H1 (cell line): Measurements from ENCODE around the gene ACKR3. TPM values are rescaled to one million over a fixed set of nuclear protein-coding genes. Genes with fewer than 3 reads are reported as not detected.

Experiments
- CTCF ChIA-PET: fragments of 300-600 bp; sonication (Branson Sonifier 250); formaldehyde crosslinking; loops from one replicate; lab custom pipeline; 2021; ENCODE audit not compliant: partially characterized antibody; lab: Charles Lee
- POLR2A ChIA-PET: fragments of 300-600 bp; sonication (Branson Sonifier 250); formaldehyde crosslinking; loops from one replicate; lab custom pipeline; 2021; ENCODE audit warnings: inconsistent platforms; ENCODE audit not compliant: partially characterized antibody; lab: Charles Lee
- DNase-seq, 2 experiments: peaks; one replicate each; pipeline versions ENCODE4 v3.0.0 to v3.0.0-alpha.2; 2010 to 2022; ENCODE audit warnings: low spot score in 2 of 2, low read depth in 1 of 2, mixed read lengths in 1 of 2
- FAIRE-seq: peaks from 2 replicates; lab custom pipeline; 2011; peaks lifted over from hg19 to GRCh38; lab: Jason Lieb, UNC
- H2AFZ ChIP-seq: 2 replicates; pipeline ENCODE4 v1.8.1; 2012; ENCODE audit warnings: low read length, inconsistent platforms
- H2AK5ac ChIP-seq: 2 replicates; pipeline ENCODE4 v1.6.1; 2013; ENCODE audit warnings: low read depth, low read length
- H2BK120ac ChIP-seq: replicated peaks from 2 replicates; pipeline ENCODE3; 2013; ENCODE audit warnings: low read depth, low read length, inconsistent platforms
- H2BK12ac ChIP-seq: 2 replicates; pipeline ENCODE4 v1.6.1; 2013; ENCODE audit warnings: low read depth, low read length
- H2BK15ac ChIP-seq: 2 replicates; pipeline ENCODE4 v1.6.1; 2013; ENCODE audit warnings: low read length
- H2BK20ac ChIP-seq: 2 replicates; pipeline ENCODE4 v1.6.1; 2013; ENCODE audit warnings: low read length
- H2BK5ac ChIP-seq: 2 replicates; pipeline ENCODE4 v1.6.1; 2013; ENCODE audit warnings: low read depth, low read length
- H3K14ac ChIP-seq: 2 replicates; pipeline ENCODE4 v1.6.1; 2013; ENCODE audit warnings: inconsistent platforms; ENCODE audit not compliant: insufficient read length
- H3K18ac ChIP-seq: 2 replicates; pipeline ENCODE4 v1.6.1; 2013; ENCODE audit warnings: low read length; ENCODE audit errors: extremely low read depth
- H3K23ac ChIP-seq: 2 replicates; pipeline ENCODE4 v1.6.1; 2013; ENCODE audit warnings: inconsistent platforms; ENCODE audit not compliant: insufficient read length
- H3K23me2 ChIP-seq: 2 replicates; pipeline ENCODE4 v1.6.1; 2013; ENCODE audit warnings: low read depth, low read length
- H3K27ac ChIP-seq: 2 replicates; pipeline ENCODE4 v1.6.1; 2011; ENCODE audit warnings: low read depth, low read length, inconsistent platforms
- H3K27me3 ChIP-seq, 4 experiments: replicated peaks in 1 of 4; 1 replicate in 1 of 4; 2 replicates in 3 of 4; pipeline versions ENCODE4 v1.6.1 to v1.8.1; 2011 to 2013; ENCODE audit warnings: low read length in 3 of 4, mild to moderate bottlenecking in 3 of 4, inconsistent platforms in 2 of 4, mixed read lengths in 2 of 4, moderate library complexity in 1 of 4; ENCODE audit not compliant: control insufficient read depth in 3 of 4, insufficient read depth in 3 of 4; ENCODE audit errors: extremely low read depth in 1 of 4
- H3K36me3 ChIP-seq, 4 experiments: 2 replicates each; pipeline versions ENCODE4 v1.6.1 to v1.8.1; 2011 to 2013; ENCODE audit warnings: mild to moderate bottlenecking in 4 of 4, low read length in 3 of 4, moderate library complexity in 2 of 4, control low read depth in 1 of 4, inconsistent platforms in 1 of 4; ENCODE audit not compliant: insufficient read depth in 4 of 4, control insufficient read depth in 2 of 4
- H3K4ac ChIP-seq: replicated peaks from 2 replicates; pipeline ENCODE3; 2013; ENCODE audit warnings: low read length, low read depth, mixed read lengths, inconsistent platforms; ENCODE audit not compliant: insufficient read length
- H3K4me1 ChIP-seq, 4 experiments: replicated peaks in 1 of 4; 1 replicate in 1 of 4; 2 replicates in 3 of 4; pipeline versions ENCODE4 v1.6.1 to v1.8.1; 2011 to 2013; ENCODE audit warnings: low read length in 3 of 4, inconsistent platforms in 2 of 4, mixed read lengths in 1 of 4; ENCODE audit not compliant: insufficient read depth in 4 of 4, control insufficient read depth in 3 of 4
- H3K4me2 ChIP-seq, 2 experiments: 2 replicates each; pipeline versions ENCODE4 v1.6.1 to v1.8.1; 2011 to 2013; ENCODE audit warnings: low read depth in 2 of 2, low read length in 2 of 2, control low read depth in 1 of 2, inconsistent platforms in 1 of 2, mild to moderate bottlenecking in 1 of 2; ENCODE audit not compliant: insufficient read depth in 1 of 2
- H3K4me3 ChIP-seq, 4 experiments: fragments of 200-600, 300-600 bp in 1 of 4; sonication (generic), shearing (Covaris generic), sonication (Bioruptor Twin) in 1 of 4; 2 replicates each; pipeline versions ENCODE4 v1.5.1 to v1.8.1; 2011 to 2016; ENCODE audit warnings: low read length in 4 of 4, low read depth in 3 of 4, control low read depth in 2 of 4, inconsistent platforms in 2 of 4, mild to moderate bottlenecking in 2 of 4, mixed read lengths in 1 of 4, moderate library complexity in 1 of 4; ENCODE audit not compliant: insufficient read depth in 2 of 4; ENCODE audit errors: extremely low read depth in 1 of 4
- H3K56ac ChIP-seq: replicated peaks from 2 replicates; pipeline ENCODE3; 2013; ENCODE audit warnings: low read depth, mild to moderate bottlenecking, mixed read lengths, low read length, inconsistent platforms; ENCODE audit not compliant: insufficient read length
- H3K79me1 ChIP-seq: 2 replicates; pipeline ENCODE4 v1.6.1; 2013; ENCODE audit warnings: low read depth, low read length, control low read depth
- H3K79me2 ChIP-seq, 2 experiments: 2 replicates each; pipeline versions ENCODE4 v1.6.1 to v1.8.1; 2012 to 2013; ENCODE audit warnings: low read length in 2 of 2, mild to moderate bottlenecking in 2 of 2, inconsistent platforms in 1 of 2; ENCODE audit not compliant: insufficient read depth in 2 of 2, control insufficient read depth in 1 of 2
- H3K9ac ChIP-seq, 4 experiments: replicated peaks in 1 of 4; 1 replicate in 1 of 4; 2 replicates in 3 of 4; pipeline versions ENCODE4 v1.6.1 to v1.8.1; 2011 to 2013; ENCODE audit warnings: low read depth in 3 of 4, low read length in 3 of 4, control low read depth in 2 of 4, mild to moderate bottlenecking in 2 of 4, moderate library complexity in 2 of 4, inconsistent platforms in 1 of 4; ENCODE audit errors: extremely low read depth in 1 of 4
- H3K9me3 ChIP-seq, 2 experiments: 2 replicates each; pipeline versions ENCODE4 v1.6.1 to v1.8.1; 2012 to 2013; ENCODE audit warnings: mild to moderate bottlenecking in 2 of 2, moderate library complexity in 2 of 2, control low read depth in 1 of 2, inconsistent platforms in 1 of 2, low read depth in 1 of 2, low read length in 1 of 2, mixed read lengths in 1 of 2; ENCODE audit not compliant: insufficient read depth in 2 of 2
- H4K20me1 ChIP-seq, 2 experiments: replicated peaks in 1 of 2; 2 replicates each; pipeline versions ENCODE3 to v1.8.1; 2011 to 2013; ENCODE audit warnings: inconsistent platforms in 2 of 2, low read length in 2 of 2, mild to moderate bottlenecking in 1 of 2; ENCODE audit not compliant: insufficient read depth in 2 of 2, control insufficient read depth in 1 of 2
- H4K5ac ChIP-seq: 2 replicates; pipeline ENCODE4 v1.6.1; 2013; ENCODE audit warnings: low read length, low read depth, mixed read lengths, inconsistent platforms; ENCODE audit not compliant: insufficient read length
- H4K8ac ChIP-seq: 2 replicates; pipeline ENCODE4 v1.8.0; 2013; ENCODE audit warnings: mild to moderate bottlenecking, moderate library complexity, low read length, inconsistent platforms; ENCODE audit not compliant: insufficient read depth; ENCODE audit errors: extremely low read depth
- H4K91ac ChIP-seq: replicated peaks from 2 replicates; pipeline ENCODE3; 2013; ENCODE audit warnings: low read length, mixed read lengths, inconsistent platforms; ENCODE audit not compliant: insufficient read length
- CTBP2 ChIP-seq: IDR thresholded peaks from 2 replicates; pipeline ENCODE4 v1.7.0; 2011; ENCODE audit warnings: borderline replicate concordance, mild to moderate bottlenecking, moderate library complexity, mixed read lengths, low read length; ENCODE audit not compliant: insufficient read depth, insufficient read length
- EP300 ChIP-seq, 2 experiments: IDR thresholded peaks; 1 replicate in 1 of 2; 2 replicates in 1 of 2; pipeline ENCODE4 v1.6.1; 2011 to 2012; ENCODE audit warnings: low read depth in 2 of 2, low read length in 2 of 2, mild to moderate bottlenecking in 2 of 2, borderline replicate concordance in 1 of 2, inconsistent platforms in 1 of 2, moderate library complexity in 1 of 2
- FOSL1 ChIP-seq: IDR thresholded peaks from 2 replicates; pipeline ENCODE4 v1.6.1; 2011; ENCODE audit warnings: mild to moderate bottlenecking, low read depth, low read length, moderate library complexity; ENCODE audit not compliant: insufficient read depth
- GABPA ChIP-seq: IDR thresholded peaks from 2 replicates; pipeline ENCODE4 v1.6.1; 2011; ENCODE audit warnings: mild to moderate bottlenecking, low read length, moderate library complexity, borderline replicate concordance; ENCODE audit not compliant: insufficient read depth
- GTF2F1 ChIP-seq: IDR thresholded peaks from 2 replicates; pipeline ENCODE4 v1.6.1; 2012; ENCODE audit warnings: low read depth, low read length, improper control_type of control experiment, borderline replicate concordance
- KDM4A ChIP-seq: IDR thresholded peaks from one replicate; pipeline ENCODE4 v1.7.1; 2012; ENCODE audit warnings: low read depth, mild to moderate bottlenecking, moderate library complexity, low read length, inconsistent platforms; ENCODE audit not compliant: severe bottlenecking
- MAFK ChIP-seq: IDR thresholded peaks from 2 replicates; pipeline ENCODE4 v1.6.1; 2012; ENCODE audit warnings: low read depth, mild to moderate bottlenecking, improper control_type of control experiment, low read length
- PHF8 ChIP-seq: fragments of 200-600 bp; sonication (generic); conservative IDR thresholded peaks from 2 replicates; pipeline ENCODE4 v1.7.1; 2012; ENCODE audit warnings: low read depth, mild to moderate bottlenecking, inconsistent platforms, low read length, moderate library complexity
- POLR2A ChIP-seq, 2 experiments: IDR thresholded peaks; 1 replicate in 1 of 2; 2 replicates in 1 of 2; pipeline ENCODE4 v1.6.1; 2011; ENCODE audit warnings: low read depth in 2 of 2, low read length in 2 of 2, mild to moderate bottlenecking in 2 of 2; ENCODE audit errors: control extremely low read depth in 1 of 2
- SRF ChIP-seq: IDR thresholded peaks from 2 replicates; pipeline ENCODE4 v1.6.1; 2011; ENCODE audit warnings: mild to moderate bottlenecking, low read depth, low read length, moderate library complexity
- TCF12 ChIP-seq: IDR thresholded peaks from 2 replicates; pipeline ENCODE4 v1.6.1; 2011; ENCODE audit warnings: low read depth, mild to moderate bottlenecking, low read length
- ZNF274 ChIP-seq: IDR thresholded peaks from 2 replicates; pipeline ENCODE4 v1.7.0; 2012; ENCODE audit warnings: low read length, borderline replicate concordance; ENCODE audit errors: extremely low read depth
- WGBS, 2 experiments: shearing (Covaris generic) in 1 of 2; methylation state at CpG; one replicate each; pipeline versions ENCODE4 v1.1.6 to v1.1.7; 2013 to 2015; ENCODE audit warnings: low lambda C conversion rate in 2 of 2, mixed read lengths in 2 of 2, inconsistent platforms in 1 of 2, low coverage in 1 of 2, missing lambda C conversion rate in 1 of 2; ENCODE audit not compliant: insufficient replicate concordance in 2 of 2, insufficient coverage in 1 of 2, insufficient read length in 1 of 2; ENCODE audit errors: extremely low coverage in 1 of 2, missing lambda C conversion rate in 1 of 2; 5-methylcytosine and 5-hydroxymethylcytosine counted together
- polyA plus RNA-seq, 7 experiments: library from polyadenylated mRNA; depleted of rRNA in 3 of 7; stranded (reverse) in 5 of 7; unstranded in 2 of 7; fragments of >200 nt in 5 of 7; fragments of 200-250 nt in 2 of 7; gene quantifications; 1 replicate in 5 of 7; 2 replicates in 1 of 7; 4 replicates in 1 of 7; pipeline versions ENCODE4 v1.2.1 to v1.2.3, GENCODE V29; 2011 to 2013; ENCODE audit warnings: missing spikeins in 2 of 7, mixed read lengths in 2 of 7
- total RNA-seq: library from RNA; stranded (reverse); fragmentation: NEBNext Ultra II Directional; extraction: Animal tissue kit (Norgen Biotek cat#: 25700); gene quantifications from 2 replicates; pipeline ENCODE4 v1.2.1, GENCODE V29; 2021

ACKR3 gene
- total and polyA plus RNA-seq, 2 of the 8 experiments (the other 6 are each of a cell fraction or from before 2014, with no cell fraction given), result 1.4 to 24.4 TPM

DNA sequence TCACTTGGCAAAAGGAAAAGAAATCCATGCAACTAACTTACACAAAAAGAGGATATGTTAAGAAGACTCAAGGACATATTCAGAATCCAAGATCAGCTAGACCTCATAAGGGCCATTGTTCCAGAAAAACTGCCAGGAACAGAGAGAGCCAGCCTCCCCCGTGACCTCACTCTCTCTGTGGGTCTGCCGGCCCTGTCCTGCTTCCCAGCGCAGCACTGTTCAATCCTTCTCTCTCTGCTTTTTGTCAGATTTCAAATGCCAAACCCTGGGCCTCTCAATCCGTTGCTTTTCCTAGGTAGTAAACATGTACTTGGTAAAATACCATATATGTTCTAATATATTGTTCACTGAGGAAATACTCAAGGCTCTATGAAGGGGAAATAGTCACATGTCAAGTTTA lies 40.0 kb upstream of the ACKR3 start:
- Histone ChIP-seq H3K9ac (no peak overlapping the region), H3K9me3 (no peaks in the 10 kb centered on the region), H3K18ac (no peak overlapping the region), H4K20me1 (no peaks in the 10 kb centered on the region), H2BK20ac (no peak overlapping the region), H2BK12ac (no peak overlapping the region), H3K14ac (no peak overlapping the region), H3K4ac (no peak overlapping the region), H2AK5ac (no peak overlapping the region), H3K27me3 (no peaks in the 10 kb centered on the region), H2BK120ac (no peak overlapping the region), H3K56ac (no peak overlapping the region), H2AFZ (no peak overlapping the region), H4K91ac (no peak overlapping the region), H3K79me1 (no peaks in the 10 kb centered on the region), H2BK5ac (no peak overlapping the region), H4K5ac (no peak overlapping the region), H3K4me1 (no peaks in the 10 kb centered on the region; a peak in 1 of 7 replicates), H3K79me2 (no peaks in the 10 kb centered on the region), H3K4me3 (no peak overlapping the region), H2BK15ac (no peak overlapping the region), H4K8ac (no peak overlapping the region), H3K27ac (no peak overlapping the region), H3K23me2 (peaks cover 2% of the 10 kb centered on the region; the same call in 1 of the 2 replicates), H3K36me3 (no peaks in the 10 kb centered on the region), H3K4me2 (no peak overlapping the region), H3K23ac (no peak overlapping the region)
- DNase-seq (no peak), FAIRE-seq (no peak)
- ChIA-PET CTCF (interaction anchor here (0.6 to 2.7 kb wide), 2 partner anchors 17 to 498 kb away, joined by 3 to 7 read pairs; no protein-coding TSS in a partner anchor), POLR2A (no interaction called here)
- 85% methylated on average over 4 of the region's 4 CpGs; no CpG with 5 or more reads in 1 of the 2 experiments for WGBS, 2 experiments
- no peak for TF ChIP-seq ZNF274
- no peak for TF ChIP-seq TCF12
- TF ChIP-seq CTBP2, result no peak
- no peak for TF ChIP-seq KDM4A
- no peak for TF ChIP-seq SRF
- no peak for TF ChIP-seq PHF8
- no peak for TF ChIP-seq FOSL1
- no peak for TF ChIP-seq EP300 (IDR thresholded peaks at IDR 0.05; ENCODE audit: borderline replicate concordance in 1 of 2, low read depth in 2 of 2, low read length in 2 of 2)
- no peak for TF ChIP-seq MAFK
- TF ChIP-seq GTF2F1, result no peak
- no peak for TF ChIP-seq GABPA
- no peak for TF ChIP-seq POLR2A (IDR thresholded peaks at IDR 0.05; ENCODE audit: control extremely low read depth in 1 of 2, low read depth in 2 of 2, low read length in 2 of 2)
